Hematopoietic multipotent progenitor cell treated with erythropoietin and hydrocortisone succinate and interleukin-3 and kit ligand, for 15 days (in vitro differentiated cells): ENCODE results near the gene IER3IP1.
"Not testable (repeated sequence)": the region's sequence is repeated elsewhere in the genome, so short reads cannot be mapped to it uniquely, and the experiment has no call there.

Experiments
- DNase-seq: peaks from one replicate; pipeline ENCODE4 v3.0.0-alpha.2; 2015; ENCODE audit warnings: low spot score

Gene IER3IP1

DNA sequence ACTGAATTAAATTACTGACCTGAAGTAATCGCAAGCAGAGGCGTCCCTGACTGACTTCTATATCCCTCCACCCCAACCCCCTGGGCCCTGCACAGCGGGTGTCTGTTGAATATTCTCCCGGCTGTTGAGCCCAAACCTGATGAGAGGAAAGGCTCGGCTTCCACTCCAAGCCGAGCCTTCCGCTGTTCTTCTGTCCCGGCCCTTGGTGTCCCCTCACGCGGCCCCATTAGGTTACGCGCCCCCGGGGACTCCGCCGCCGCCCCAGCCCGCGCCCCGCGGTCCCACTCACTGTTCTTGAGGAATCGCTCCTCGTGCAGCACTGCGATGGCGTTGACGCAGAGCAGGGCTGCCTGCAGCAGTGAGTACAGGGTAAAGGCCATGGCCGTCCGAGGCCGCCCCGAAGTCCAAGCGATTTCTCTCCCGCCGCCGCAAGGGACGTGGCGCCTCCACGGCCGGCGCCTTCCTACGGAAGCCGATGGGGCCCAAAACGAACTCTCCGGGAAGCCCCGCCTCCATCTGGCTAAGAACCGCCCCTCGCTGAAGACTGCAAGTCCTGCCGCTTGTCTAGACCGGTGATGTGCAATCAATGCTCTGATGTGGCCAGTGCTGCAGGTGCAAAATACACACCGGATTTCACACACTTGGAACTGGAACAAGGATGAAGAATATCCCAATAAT, at the start of gene IER3IP1:
IER3IP1 (minus strand) TSS at position 467 of the 678 bp plus-strand sequence; CDS start at position 380, 87 bp downstream.
- peak; percentile 83 for DNase-seq

DNA sequence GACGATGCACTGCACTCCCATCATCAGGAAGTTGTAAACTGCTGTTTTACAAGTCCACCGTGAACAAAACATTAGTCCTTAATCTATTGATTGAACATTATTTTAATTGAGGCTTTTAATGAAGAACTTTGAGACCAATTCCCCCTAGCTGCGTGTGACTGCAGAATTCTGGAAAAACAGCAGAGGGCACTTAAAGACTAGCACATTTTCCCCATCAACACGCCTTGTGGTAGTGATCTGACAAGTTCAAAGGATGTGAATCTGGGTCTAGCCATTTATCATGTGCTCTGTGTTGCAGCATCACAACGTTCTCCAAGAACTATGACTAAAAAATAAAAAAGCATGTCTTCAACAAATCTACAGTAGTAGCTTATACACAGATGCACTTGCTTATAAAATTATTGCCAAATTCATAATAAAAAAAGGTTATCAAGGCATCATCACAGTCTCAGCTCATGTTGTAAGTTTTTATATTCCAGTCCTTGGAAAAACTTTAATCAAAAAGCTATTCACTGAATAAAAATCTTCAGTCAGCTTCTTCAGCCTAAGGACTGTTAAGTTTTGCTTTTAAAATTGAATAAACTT, 39.5 kb upstream of the IER3IP1 start:
- no peak for DNase-seq

GRCh38 chr18:47209171-47209570, 33.0 kb upstream of the IER3IP1 start:
- no peak for DNase-seq

- no peak for DNase-seq
These were observed 30.9 kb upstream of the IER3IP1 start for GRCh38 chr18:47206945-47207637.

DNA sequence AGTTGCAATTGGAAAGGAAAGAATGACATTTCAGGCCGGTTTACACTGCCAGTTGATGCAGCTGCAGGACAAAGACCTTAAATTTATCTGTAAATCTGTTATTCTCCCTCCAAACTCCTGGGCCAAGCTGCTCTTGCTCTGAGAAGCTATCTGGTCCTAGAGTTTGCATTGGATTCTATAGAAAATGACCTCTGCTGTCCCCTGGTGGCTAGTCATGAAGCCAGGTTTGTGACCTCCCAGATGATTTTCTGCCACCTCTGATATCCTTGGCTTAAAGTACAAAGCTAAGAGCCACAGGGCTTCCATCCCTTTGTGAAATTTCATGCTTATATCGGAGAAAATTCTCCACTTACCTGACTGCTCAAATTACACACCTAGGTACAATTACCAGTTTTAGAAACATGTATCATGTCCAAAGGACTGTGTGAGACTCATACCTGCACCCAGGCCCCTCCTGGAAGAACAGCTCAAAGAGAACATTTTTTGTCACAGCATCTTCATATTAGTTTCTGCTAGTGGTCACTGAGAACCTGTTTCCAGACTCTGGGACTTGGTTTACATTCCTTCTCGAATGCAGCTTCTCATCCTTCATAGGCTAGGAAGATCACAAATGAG, 28.9 kb upstream of the IER3IP1 start:
- peak; percentile 43 for DNase-seq

DNA sequence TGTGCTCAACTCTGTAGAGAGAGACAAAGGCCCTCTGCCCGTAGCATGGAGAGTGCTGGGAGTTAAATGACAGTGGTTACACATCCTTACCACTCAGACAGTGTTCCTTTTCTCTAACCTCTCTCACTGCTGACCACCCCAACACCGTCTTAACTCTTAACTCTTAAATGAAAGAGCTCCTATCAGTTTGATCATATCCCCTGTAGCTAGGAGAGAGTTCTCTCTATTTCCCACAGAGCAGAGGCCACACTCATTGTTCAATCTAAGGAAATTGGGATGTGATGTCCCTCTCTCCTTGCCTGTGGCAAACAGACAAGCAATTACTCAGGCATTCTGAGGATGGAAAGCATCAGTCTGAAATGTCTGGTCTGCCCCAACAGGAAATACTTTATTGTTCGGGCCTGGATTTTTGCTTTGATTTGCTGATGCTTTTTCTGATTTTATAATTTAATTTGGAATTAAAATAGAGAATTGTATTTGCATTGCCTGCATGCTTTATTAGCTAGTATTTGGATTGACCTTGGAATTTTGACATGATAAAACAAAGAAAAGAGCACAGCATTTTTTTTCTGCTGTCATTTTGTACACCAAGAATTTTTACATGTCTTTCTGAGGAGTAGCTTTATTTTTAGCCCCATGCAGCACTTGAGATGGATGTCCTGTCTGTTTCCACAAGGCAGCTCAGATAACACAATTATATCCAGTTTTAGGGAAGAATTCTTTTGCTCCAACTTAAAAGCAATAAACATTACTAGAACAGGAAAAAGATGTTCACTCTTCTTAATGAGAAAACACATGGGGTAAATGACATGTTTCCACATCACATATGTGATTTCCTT, 27.7 kb upstream of the IER3IP1 start:
- no peak for DNase-seq

GRCh38 chr18:47195961-47196360, 19.8 kb upstream of the IER3IP1 start:
- not testable (repeated sequence) for DNase-seq

GRCh38 chr18:47191961-47192360, 15.8 kb upstream of the IER3IP1 start:
- no peak for DNase-seq

DNA sequence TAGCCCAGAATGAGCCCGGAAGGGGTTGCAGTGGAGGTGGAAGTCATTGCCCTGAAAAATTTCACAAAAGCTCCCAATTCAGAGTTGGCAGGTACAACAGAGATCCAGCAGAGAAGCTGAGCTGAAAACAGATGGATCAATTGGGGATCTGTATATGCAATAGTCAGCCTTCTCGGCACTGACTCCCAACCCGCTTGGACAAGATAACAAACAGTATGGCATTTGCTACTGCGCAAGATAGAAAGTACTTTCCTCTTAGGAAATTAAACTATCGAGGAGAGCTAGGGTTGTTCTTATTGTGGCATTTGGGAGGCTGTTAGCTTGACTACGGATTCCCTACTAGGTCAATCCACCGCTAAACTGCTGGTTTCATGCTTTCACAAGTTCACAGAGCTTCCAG, 11.6 kb upstream of the IER3IP1 start:
- DNase-seq, result no peak

DNA sequence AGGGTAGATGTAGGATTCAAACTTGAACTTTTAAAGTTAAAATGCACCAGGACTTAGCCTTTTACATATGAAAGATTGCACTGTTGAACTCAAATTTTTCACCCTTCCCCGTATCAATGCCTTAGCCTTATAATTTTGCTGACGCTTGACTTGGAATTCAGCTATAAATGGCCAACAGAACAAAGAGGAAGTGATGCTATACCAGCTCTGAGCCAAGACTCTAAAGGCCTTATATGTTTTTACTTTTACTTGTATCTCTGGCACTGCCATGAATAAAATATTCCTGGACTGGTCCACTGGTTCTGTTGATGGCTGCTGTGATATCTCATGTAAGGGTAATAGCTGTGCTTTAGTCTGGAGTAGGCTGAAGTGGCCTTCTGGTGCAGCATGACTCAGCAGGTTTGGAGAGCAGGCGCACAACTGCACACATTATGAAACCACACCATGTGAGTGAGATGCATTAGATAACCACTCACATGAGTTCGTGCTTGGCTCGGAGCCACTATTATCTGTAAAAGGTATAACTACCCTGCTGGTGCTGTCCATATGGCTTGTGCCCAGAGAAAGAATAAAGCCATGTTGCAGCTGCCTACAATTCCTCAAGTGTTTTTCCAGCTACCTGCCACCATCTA, 8.4 kb upstream of the IER3IP1 start:
- DNase-seq, result peak; percentile 56

GRCh38 chr18:47182156-47182555, 6.0 kb upstream of the IER3IP1 start:
- not testable (repeated sequence) for DNase-seq

DNA sequence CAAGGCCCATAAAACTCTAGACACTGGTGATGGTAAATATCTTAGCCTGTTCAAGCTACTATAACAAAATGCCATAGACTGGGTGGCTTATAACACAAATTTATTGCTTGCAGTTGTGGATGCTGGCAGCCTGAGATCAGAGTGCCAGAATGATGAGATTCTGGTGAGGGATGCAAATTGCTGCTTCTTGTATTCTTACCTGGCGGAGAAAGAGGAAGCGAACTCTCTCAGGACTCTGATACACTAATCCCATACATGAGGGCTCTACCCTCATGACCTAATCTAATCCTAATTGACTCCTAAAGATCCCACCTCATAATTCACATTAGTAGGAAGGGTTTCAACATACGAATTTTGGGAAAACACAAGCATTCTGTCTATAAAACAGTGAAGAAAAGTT, 4.6 kb upstream of the IER3IP1 start:
- DNase-seq, result no peak

GRCh38 chr18:47179520-47179919, 3.4 kb upstream of the IER3IP1 start:
- no peak for DNase-seq

DNA sequence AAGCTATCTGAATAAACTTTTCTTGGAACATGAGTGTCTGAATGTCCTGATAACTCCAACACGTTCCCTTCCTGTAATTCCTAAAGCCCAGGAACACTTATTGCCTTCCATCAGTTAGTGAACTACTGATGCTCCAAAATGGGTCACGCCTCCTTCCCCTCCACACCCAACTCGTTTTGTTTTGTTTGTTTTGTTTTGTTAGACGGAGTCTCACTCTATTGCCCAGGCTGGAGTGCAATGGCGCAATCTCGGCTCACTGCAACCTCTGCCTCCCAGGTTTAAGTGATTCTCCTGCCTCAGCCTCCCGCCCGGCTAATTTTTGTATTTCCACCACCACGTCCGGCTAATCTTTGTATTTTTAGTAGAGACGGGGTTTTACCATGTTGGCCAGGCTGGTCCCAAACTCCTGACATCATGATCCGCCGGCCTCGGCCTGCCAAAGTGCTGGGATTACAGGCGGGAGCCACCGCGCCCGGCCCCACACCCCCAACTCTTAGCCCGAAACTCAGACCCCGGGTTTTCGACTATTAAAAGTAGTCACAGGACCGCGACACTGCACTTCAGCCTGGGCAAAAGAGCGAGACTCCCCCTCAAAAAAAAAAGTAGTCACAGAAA, 774 bp downstream of the IER3IP1 start:
- no peak for DNase-seq

- no peak for DNase-seq
These were observed 1.5 kb downstream of the IER3IP1 start for GRCh38 chr18:47174545-47175116.

DNA sequence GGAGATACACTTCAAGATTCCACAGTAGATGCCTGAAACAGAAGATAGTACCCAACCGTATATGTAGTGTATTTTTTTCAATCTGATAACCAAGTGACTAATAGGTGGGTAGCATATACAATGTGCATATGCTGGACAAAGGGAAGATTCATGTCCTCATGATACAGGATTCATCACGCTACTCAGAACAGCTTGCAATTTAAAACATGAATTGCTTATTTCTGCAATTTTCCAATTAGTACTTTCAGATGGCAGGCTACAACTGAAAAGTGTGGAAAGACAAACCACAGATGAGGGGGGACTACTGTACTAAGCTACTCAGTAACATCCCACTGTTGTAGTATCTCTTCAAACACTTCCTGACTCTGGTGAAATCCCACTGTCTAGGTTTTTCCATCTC, 3.7 kb downstream of the IER3IP1 start:
- no peak for DNase-seq

- no peak for DNase-seq
These were observed 7.3 kb downstream of the IER3IP1 start for GRCh38 chr18:47168913-47169312.

GRCh38 chr18:47168509-47168908, 7.7 kb downstream of the IER3IP1 start:
- no peak for DNase-seq

GRCh38 chr18:47166294-47166693, 9.9 kb downstream of the IER3IP1 start:
- DNase-seq, result no peak

GRCh38 chr18:47163241-47163640, 12.9 kb downstream of the IER3IP1 start:
- no peak for DNase-seq

- no peak for DNase-seq
These were observed 15.9 kb downstream of the IER3IP1 start for GRCh38 chr18:47160256-47160655.
